Mononuclear cell (primary cell): ENCODE data around the gene KCNQ2. TPM values are rescaled to one million over a fixed set of nuclear protein-coding genes. Genes with fewer than 3 reads are reported as not detected.

ENCODE experiments used
- H3K27me3 ChIP-seq: 2 replicates; pipeline ENCODE4 v1.6.0; 2011; ENCODE audit warnings: low read length, control low read depth; ENCODE audit not compliant: insufficient read depth
- H3K4me1 ChIP-seq: 2 replicates; pipeline ENCODE4 v1.5.1; 2011; ENCODE audit warnings: mild to moderate bottlenecking, low read length, control low read depth; ENCODE audit not compliant: insufficient read depth
- H3K4me3 ChIP-seq: 2 replicates; pipeline ENCODE4 v1.5.1; 2011; ENCODE audit warnings: mild to moderate bottlenecking, low read length, moderate library complexity
- H3K9me3 ChIP-seq: 2 replicates; pipeline ENCODE4 v1.5.1; 2011; ENCODE audit warnings: low read depth, mild to moderate bottlenecking, control low read depth, low read length
- total RNA-seq: library from RNA; depleted of rRNA; stranded (reverse); fragments of >200 nt; gene quantifications from one replicate; pipeline ENCODE4 v1.2.3, GENCODE V29; 2012

KCNQ2 gene
- total RNA-seq, 1 donor = under 0.01 TPM

DNA sequence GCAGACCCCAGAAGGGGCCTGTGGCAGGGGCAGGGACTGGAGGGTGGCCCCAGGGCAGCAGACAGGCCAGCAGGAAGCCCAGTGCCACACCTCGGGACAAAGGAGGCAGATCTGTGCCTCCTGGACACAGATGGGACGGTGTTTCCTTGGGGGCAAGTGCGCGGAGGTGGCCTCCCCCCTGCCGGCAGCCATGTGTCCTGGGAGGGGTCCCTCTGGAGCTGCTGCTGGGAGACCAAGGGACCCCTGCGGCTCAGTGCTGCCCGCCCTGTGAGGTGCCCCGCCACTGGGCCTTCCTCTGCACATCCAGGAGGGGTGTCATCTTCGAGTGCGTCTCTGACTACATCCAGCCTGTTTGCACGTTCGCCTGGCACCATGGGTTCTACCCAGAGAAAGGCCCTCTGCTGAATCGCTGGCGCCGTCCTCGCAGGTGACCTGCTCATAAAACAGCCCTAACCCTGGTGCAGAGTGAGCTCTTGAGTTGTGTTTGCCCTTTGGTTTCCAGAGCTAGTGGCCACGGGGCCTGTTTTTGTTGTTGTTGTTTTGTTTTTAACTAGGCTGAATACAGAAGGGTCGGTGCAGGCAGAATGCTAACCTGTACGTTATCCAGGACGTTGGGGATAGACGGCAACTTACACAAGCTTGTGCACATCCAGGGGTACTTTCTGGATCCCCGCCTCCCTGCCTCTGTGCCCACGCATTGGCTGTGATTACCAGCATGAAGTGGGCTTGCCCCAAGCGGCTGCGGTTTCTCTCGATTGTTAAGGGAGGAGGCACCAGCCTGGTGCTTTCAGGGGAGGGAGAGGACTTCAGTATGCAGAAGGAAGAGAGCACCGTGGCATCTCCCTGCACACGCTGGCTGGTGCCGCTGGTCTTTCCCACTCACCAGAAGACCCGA lies 1.3 kb upstream of the KCNQ2 start:
- peaks cover 5% of the 10 kb centered on the region for H3K4me1 ChIP-seq
- H3K9me3 ChIP-seq = no peaks in the 10 kb centered on the region
- H3K4me3 ChIP-seq = no peak overlapping the region
- H3K27me3 ChIP-seq = peaks cover 25% of the 10 kb centered on the region

DNA sequence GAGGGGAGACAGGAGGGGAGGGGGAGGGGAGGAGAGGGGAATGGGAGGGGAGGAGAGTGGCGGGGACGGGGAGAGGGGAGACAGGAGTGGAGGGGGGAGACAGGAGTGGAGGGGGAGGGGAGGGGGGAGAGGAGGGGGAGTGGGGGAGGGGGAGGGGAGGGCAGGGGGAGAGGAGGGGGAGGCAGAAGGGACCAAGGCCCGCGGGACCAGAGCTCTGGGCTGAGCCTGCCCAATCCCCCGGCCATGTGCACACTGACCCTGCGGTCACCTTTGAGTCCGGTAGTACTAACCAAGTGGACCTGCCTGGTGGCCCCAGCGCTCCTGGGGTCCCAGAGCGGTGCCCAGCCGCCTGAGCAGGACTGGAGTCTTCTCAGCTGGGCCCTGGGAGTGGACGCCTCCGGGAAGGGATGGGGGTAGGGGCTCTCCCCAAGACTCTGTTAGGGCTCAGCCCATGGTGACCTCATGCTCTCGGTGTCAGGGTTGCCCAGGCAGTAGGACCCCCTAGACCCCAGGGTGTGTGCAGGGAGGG lies 471 bp upstream of the KCNQ2 start:
- H3K4me1 ChIP-seq = peaks cover 5% of the 10 kb centered on the region
- no peaks in the 10 kb centered on the region for H3K9me3 ChIP-seq
- peaks cover 25% of the 10 kb centered on the region for H3K27me3 ChIP-seq
- H3K4me3 ChIP-seq = no peak overlapping the region

DNA sequence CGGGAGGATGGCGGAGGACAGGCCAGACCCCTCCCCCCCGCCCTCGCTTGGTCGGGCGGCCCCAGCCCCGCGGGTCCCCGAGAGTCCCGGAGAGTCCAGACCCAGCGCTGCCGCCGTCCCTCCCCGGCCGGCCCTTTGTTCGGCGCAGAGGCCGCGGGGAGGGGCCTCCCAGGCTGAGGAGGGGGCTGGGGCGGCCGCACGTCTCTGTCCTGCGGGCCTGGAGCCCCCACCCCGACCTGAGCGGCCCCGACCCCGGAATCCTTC lies 806 bp downstream of the KCNQ2 start:
- Histone ChIP-seq H3K27me3 (peaks cover 25% of the 10 kb centered on the region), H3K4me3 (no peak overlapping the region), H3K4me1 (peaks cover 5% of the 10 kb centered on the region), H3K9me3 (no peaks in the 10 kb centered on the region)

DNA sequence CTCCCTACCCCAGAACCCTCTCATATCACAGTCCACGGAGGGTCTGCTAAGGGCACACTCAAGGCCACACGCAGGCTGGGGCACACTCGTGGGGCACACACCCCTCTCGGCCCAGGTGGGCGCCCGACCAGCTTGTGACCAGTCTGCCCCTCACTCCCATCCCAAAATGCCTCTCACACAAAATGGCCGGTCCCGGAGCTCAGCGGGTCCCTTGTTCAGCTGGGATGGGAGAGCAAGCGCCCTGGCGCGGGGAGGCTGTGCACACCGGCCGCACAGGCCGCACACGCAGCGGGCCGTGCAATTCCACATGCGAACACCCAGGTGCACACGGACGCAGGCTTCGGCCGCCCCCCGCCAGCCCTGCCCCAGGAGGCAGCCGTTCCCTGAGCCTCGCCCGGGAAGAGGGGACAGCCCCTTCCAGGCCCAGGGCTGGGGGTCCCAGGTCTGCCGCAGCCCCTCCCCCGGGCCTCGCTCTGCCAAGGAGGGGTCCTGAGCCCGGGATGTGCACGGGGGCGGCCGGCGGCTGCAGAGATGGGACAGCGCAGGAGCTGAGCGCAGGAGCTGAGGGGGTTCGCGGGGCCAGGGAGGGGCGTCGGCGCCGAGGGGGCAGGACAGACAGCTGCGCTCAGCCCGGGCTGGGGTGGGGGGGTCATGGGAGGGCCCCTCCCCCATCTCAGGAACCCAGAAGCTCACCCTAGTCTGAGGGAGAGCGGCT lies 1.3 kb downstream of the KCNQ2 start:
- no peak overlapping the region for H3K4me3 ChIP-seq
- peaks cover 25% of the 10 kb centered on the region for H3K27me3 ChIP-seq

GRCh38 chr20:63470410-63470809 lies 2.0 kb downstream of the KCNQ2 start:
- Histone ChIP-seq H3K27me3 (peaks cover 25% of the 10 kb centered on the region), H3K4me1 (peaks cover 5% of the 10 kb centered on the region), H3K9me3 (no peaks in the 10 kb centered on the region), H3K4me3 (no peak overlapping the region)

More for the DNA sequence above, 1.3 kb downstream of the KCNQ2 start:
- Histone ChIP-seq H3K4me1 (peaks cover 5% of the 10 kb centered on the region), H3K9me3 (no peaks in the 10 kb centered on the region)

- no peak overlapping the region for H3K4me3 ChIP-seq
- peaks cover 20% of the 10 kb centered on the region for H3K27me3 ChIP-seq
- H3K9me3 ChIP-seq = no peaks in the 10 kb centered on the region
- peaks cover 5% of the 10 kb centered on the region for H3K4me1 ChIP-seq
Measured at GRCh38 chr20:63469713-63470101, 2.7 kb downstream of the KCNQ2 start.

- Histone ChIP-seq H3K27me3 (peaks cover 15% of the 10 kb centered on the region), H3K4me3 (no peak overlapping the region), H3K9me3 (no peaks in the 10 kb centered on the region), H3K4me1 (peaks cover 5% of the 10 kb centered on the region)
Measured at GRCh38 chr20:63469019-63469712, 3.3 kb downstream of the KCNQ2 start.

GRCh38 chr20:63468421-63468820 lies 4.0 kb downstream of the KCNQ2 start:
- peaks cover 10% of the 10 kb centered on the region for H3K27me3 ChIP-seq
- H3K4me1 ChIP-seq = peaks cover 5% of the 10 kb centered on the region
- no peaks in the 10 kb centered on the region for H3K9me3 ChIP-seq
- H3K4me3 ChIP-seq = no peak overlapping the region

DNA sequence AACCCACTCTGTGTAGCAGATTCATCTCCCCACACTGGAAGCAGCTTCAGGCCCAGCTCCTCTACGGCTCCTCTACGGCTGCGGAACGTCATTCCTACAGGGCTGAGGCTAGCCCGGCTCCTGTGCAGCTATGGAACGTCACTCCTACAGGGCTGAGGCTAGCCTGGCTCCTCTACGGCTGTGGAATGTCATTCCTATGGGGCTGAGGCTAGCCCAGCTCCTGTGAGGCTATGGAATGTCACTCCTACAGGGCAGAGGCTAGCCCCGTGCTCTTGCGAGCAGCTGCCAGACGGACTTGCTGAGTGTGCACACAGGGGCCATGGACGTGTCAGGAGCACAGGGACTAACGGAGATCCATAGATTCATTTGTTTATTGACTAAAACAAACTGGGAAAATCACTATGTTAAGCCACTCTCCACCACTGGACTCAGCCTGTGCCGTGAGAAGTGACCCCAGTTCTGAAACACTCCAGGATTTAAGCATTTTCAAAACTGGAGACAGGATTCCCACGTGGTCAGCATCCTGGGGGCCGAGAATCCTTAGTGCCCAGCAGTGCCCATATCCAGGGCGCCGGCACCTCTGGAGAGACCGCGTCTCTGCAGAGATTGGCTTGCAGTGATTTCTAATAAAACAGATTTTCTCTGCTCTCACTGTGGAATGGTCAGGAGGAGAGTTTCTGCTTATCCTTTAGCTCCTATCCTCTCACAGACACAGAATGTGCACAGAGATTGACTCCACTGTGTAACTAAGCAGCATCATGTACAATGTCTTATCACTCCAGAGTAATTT lies 5.0 kb downstream of the KCNQ2 start:
- H3K9me3 ChIP-seq = no peaks in the 10 kb centered on the region
- H3K4me1 ChIP-seq = peaks cover 5% of the 10 kb centered on the region
- H3K27me3 ChIP-seq = peaks cover 5% of the 10 kb centered on the region
- no peak overlapping the region for H3K4me3 ChIP-seq

- Histone ChIP-seq H3K27me3 (peaks cover 5% of the 10 kb centered on the region), H3K9me3 (no peaks in the 10 kb centered on the region), H3K4me3 (no peak overlapping the region), H3K4me1 (peaks cover 1% of the 10 kb centered on the region)
Measured at GRCh38 chr20:63466861-63467260, 5.6 kb downstream of the KCNQ2 start.

DNA sequence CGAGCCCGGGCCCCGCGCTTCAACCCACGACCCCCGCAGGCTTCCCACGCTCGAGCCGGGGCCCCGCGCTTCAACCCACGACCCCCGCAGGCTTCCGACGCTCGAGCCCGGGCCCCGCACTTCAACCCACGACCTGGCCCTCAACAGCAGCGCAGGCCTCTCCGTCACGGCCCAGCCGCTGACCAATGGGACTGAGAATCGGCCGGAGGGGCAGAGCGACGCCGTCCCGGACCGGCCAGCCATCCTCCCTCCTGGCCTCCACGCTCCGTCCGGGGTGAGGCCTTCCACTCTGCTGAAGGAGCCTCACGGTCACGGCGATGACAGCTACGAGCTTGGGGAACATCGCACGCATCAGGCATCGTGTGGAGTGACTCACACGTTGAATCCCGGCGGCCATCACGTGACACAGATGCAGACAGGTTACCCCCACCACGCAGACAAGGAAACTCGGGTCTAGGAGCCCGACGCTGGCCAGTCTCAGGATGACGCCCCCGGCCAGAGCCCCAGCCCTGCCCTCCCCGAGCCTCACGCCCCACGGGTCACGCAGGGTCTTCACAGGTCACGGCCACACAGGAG lies 6.1 kb downstream of the KCNQ2 start:
- H3K27me3 ChIP-seq = peaks cover 5% of the 10 kb centered on the region
- no peak overlapping the region for H3K4me3 ChIP-seq
- no peaks in the 10 kb centered on the region for H3K4me1 ChIP-seq
- no peaks in the 10 kb centered on the region for H3K9me3 ChIP-seq

- Histone ChIP-seq H3K27me3 (peaks cover 2% of the 10 kb centered on the region), H3K4me1 (no peaks in the 10 kb centered on the region), H3K4me3 (no peak overlapping the region), H3K9me3 (no peaks in the 10 kb centered on the region)
Measured at GRCh38 chr20:63465380-63466249, 6.8 kb downstream of the KCNQ2 start.

- H3K4me3 ChIP-seq = no peak overlapping the region
- no peaks in the 10 kb centered on the region for H3K9me3 ChIP-seq
- no peaks in the 10 kb centered on the region for H3K4me1 ChIP-seq
- H3K27me3 ChIP-seq = no peaks in the 10 kb centered on the region
Measured at GRCh38 chr20:63464289-63464635, 8.2 kb downstream of the KCNQ2 start.
